ENCODE measurements around the gene FBXO36. TPM values are rescaled to one million over a fixed set of nuclear protein-coding genes. Genes with fewer than 3 reads are reported as not detected.

Gene FBXO36
- total and polyA plus RNA-seq, 4 donors: 0.56 to 1.3 (median 0.69) TPM

GRCh38 chr2:229910147-229910831, 12.0 kb upstream of the FBXO36 start:
- Histone ChIP-seq H3K9ac (ENCODE audit: low read depth in 1 of 2, low read length in 2 of 2) (no peak overlapping the region), H3K27me3 (ENCODE audit: control insufficient read depth in 4 of 4, insufficient read depth in 4 of 4, low read length in 3 of 4) (no peaks in the 10 kb centered on the region), H3K9me3 (ENCODE audit: control insufficient read depth in 4 of 4, low read length in 3 of 4) (no peaks in the 10 kb centered on the region), H3K4me1 (ENCODE audit: control insufficient read depth in 4 of 4, insufficient read depth in 4 of 4, low read length in 3 of 4) (peaks cover 0 to 37% (median 17%) of the 10 kb centered on the region in 4 donors), H3K4me3 (ENCODE audit: low read depth in 1 of 3, low read length in 3 of 3) (no peak overlapping the region), H3K27ac (ENCODE audit: low read depth in 1 of 2, low read length in 2 of 2) (no peak overlapping the region), H3K36me3 (ENCODE audit: control insufficient read depth in 4 of 4, insufficient read depth in 3 of 4, low read depth in 1 of 4, low read length in 3 of 4) (peaks cover 4 to 9% (median 4%) of the 10 kb centered on the region in 4 donors)
- 91% methylated on average over 1 of the region's 1 CpG for WGBS
- TF ChIP-seq NR2F2 (IDR thresholded peaks at IDR 0.05) (no peak), YY1 (IDR thresholded peaks at IDR 0.05) (no peak), CTCF (IDR thresholded peaks at IDR 0.05; ENCODE audit: low read depth, low read length, missing input control) (no peak), HNF4G (IDR thresholded peaks at IDR 0.05) (no peak), FOXA1 (IDR thresholded peaks at IDR 0.05) (no peak), MAX (IDR thresholded peaks at IDR 0.05) (no peak), FOXA2 (IDR thresholded peaks at IDR 0.05) (no peak), ATF3 (IDR thresholded peaks at IDR 0.05) (no peak), GABPA (IDR thresholded peaks at IDR 0.05 in 1 of 2, conservative IDR thresholded peaks at IDR 0.05 in 1 of 2) (no peak), RAD21 (IDR thresholded peaks at IDR 0.05) (no peak), JUND (IDR thresholded peaks at IDR 0.05) (no peak), SP1 (IDR thresholded peaks at IDR 0.05) (no peak)
- no peak for DNase-seq (ENCODE audit: low spot score)

- Histone ChIP-seq H3K27ac (ENCODE audit: low read depth in 1 of 2, low read length in 2 of 2) (no peak overlapping the region), H3K4me3 (ENCODE audit: low read depth in 1 of 3, low read length in 3 of 3) (no peak overlapping the region), H3K4me1 (ENCODE audit: control insufficient read depth in 4 of 4, insufficient read depth in 4 of 4, low read length in 3 of 4) (peaks cover 0 to 37% (median 17%) of the 10 kb centered on the region in 4 donors), H3K9me3 (ENCODE audit: control insufficient read depth in 4 of 4, low read length in 3 of 4) (no peaks in the 10 kb centered on the region), H3K27me3 (ENCODE audit: control insufficient read depth in 4 of 4, insufficient read depth in 4 of 4, low read length in 3 of 4) (no peaks in the 10 kb centered on the region), H3K9ac (ENCODE audit: low read depth in 1 of 2, low read length in 2 of 2) (no peak overlapping the region), H3K36me3 (ENCODE audit: control insufficient read depth in 4 of 4, insufficient read depth in 3 of 4, low read depth in 1 of 4, low read length in 3 of 4) (peaks cover 4 to 9% (median 4%) of the 10 kb centered on the region in 4 donors)
- 22% methylated on average over 1 of the region's 1 CpG for WGBS
- no peak for TF ChIP-seq NR2F2 (IDR thresholded peaks at IDR 0.05)
- TF ChIP-seq ATF3 (IDR thresholded peaks at IDR 0.05): no peak
- no peak for TF ChIP-seq GABPA (IDR thresholded peaks at IDR 0.05 in 1 of 2, conservative IDR thresholded peaks at IDR 0.05 in 1 of 2)
- peak; percentile 96 for TF ChIP-seq HNF4G (IDR thresholded peaks at IDR 0.05)
- no peak for TF ChIP-seq MAX (IDR thresholded peaks at IDR 0.05)
- peak; percentile 99 for TF ChIP-seq HNF4A (conservative IDR thresholded peaks at IDR 0.05)
- TF ChIP-seq RAD21 (IDR thresholded peaks at IDR 0.05): peak; percentile 59 to 64
- no peak for TF ChIP-seq EGR1 (IDR thresholded peaks at IDR 0.05; ENCODE audit: low read depth in 2 of 2)
- TF ChIP-seq FOXA1 (IDR thresholded peaks at IDR 0.05): no peak
- no peak for TF ChIP-seq ZBTB33 (IDR thresholded peaks at IDR 0.05)
- peak; percentile 12 for TF ChIP-seq SP1 (IDR thresholded peaks at IDR 0.05)
- TF ChIP-seq REST (IDR thresholded peaks at IDR 0.05): no peak
- peak; percentile 48 to 59 for TF ChIP-seq RXRA (IDR thresholded peaks at IDR 0.05)
- peak; percentile 15 for TF ChIP-seq CTCF (IDR thresholded peaks at IDR 0.05; ENCODE audit: low read depth, low read length, missing input control)
- no peak for TF ChIP-seq TAF1 (conservative IDR thresholded peaks at IDR 0.05)
- TF ChIP-seq FOXA2 (IDR thresholded peaks at IDR 0.05): no peak
- peak in 1 of 2 donors; percentile 51 for TF ChIP-seq JUND (IDR thresholded peaks at IDR 0.05)
- TF ChIP-seq YY1 (IDR thresholded peaks at IDR 0.05): no peak
- DNase-seq (ENCODE audit: low spot score): no peak
Observed at GRCh38 chr2:229910832-229911412, 11.4 kb upstream of the FBXO36 start.
